Breast epithelium (tissue), 4 donors: ENCODE measurements around the gene TMEM178A. TPM values are rescaled to one million over a fixed set of nuclear protein-coding genes. Genes with fewer than 3 reads are reported as not detected.

ENCODE experiments used
- DNase-seq, 2 donors: peaks; one replicate each; pipeline ENCODE4 v3.0.0-alpha.2; 2019; ENCODE audit warnings: low spot score in 2 of 2
- H3K27ac ChIP-seq, 2 donors: fragments of 200-600 bp; sonication (generic) in 1 of 2; one replicate each; pipeline ENCODE4 v1.5.1; 2016 to 2019; ENCODE audit warnings: mild to moderate bottlenecking in 1 of 2
- H3K27me3 ChIP-seq, 2 donors: fragments of 200-600 bp; sonication (generic) in 1 of 2; one replicate each; pipeline versions ENCODE4 v1.5.1 to v1.6.0; 2017 to 2019; ENCODE audit warnings: control low read depth in 1 of 2, mild to moderate bottlenecking in 1 of 2
- H3K36me3 ChIP-seq: fragments of 200-600 bp; one replicate; pipeline ENCODE4 v1.5.1; 2019
- H3K4me1 ChIP-seq, 2 donors: fragments of 200-600 bp; sonication (generic); one replicate each; pipeline ENCODE4 v1.5.1; 2016 to 2019; ENCODE audit warnings: control low read depth in 1 of 2
- H3K4me3 ChIP-seq, 3 donors: fragments of 200-600 bp; sonication (generic); 1 replicate in 2 of 3; 2 replicates in 1 of 3; pipeline ENCODE4 v1.5.1; 2016 to 2019; ENCODE audit warnings: mild to moderate bottlenecking in 3 of 3, moderate library complexity in 2 of 3
- H3K9me3 ChIP-seq, 2 donors: fragments of 200-600 bp; sonication (generic) in 1 of 2; one replicate each; pipeline ENCODE4 v1.5.1; 2016 to 2019; ENCODE audit warnings: control low read depth in 1 of 2
- POLR2A ChIP-seq: fragments of 450-650 bp; IDR thresholded peaks from one replicate; pipeline ENCODE4 v1.6.1; 2016; ENCODE audit warnings: antibody characterized with exemption, mild to moderate bottlenecking, moderate library complexity
- POLR2AphosphoS5 ChIP-seq, 3 donors: sonication (generic); formaldehyde crosslinking; IDR thresholded peaks; one replicate each; pipeline ENCODE4 v1.6.1; 2017; ENCODE audit warnings: antibody characterized with exemption in 3 of 3
- intact Hi-C: fragments of 100-400 bp; cut with DNase I; formaldehyde crosslinking; loops from one replicate; pipeline ENCODE4 v1.15.1; 2023; ENCODE audit warnings: low total_unique reads
- total RNA-seq, 3 donors: library from RNA; depleted of rRNA; stranded (reverse); fragments of >200 nt; gene quantifications; one replicate each; pipeline ENCODE4 v1.1.0, GENCODE V29; 2016
- TF ChIP-seq, protein P1 (sequence below), 3 donors: fragments of 450-650 bp; IDR thresholded peaks; one replicate each; pipeline ENCODE4 v1.5.1; 2016 to 2017; ENCODE audit warnings: antibody characterized with exemption in 3 of 3, mild to moderate bottlenecking in 3 of 3, moderate library complexity in 3 of 3

Gene TMEM178A
- total RNA-seq, 3 donors from 2014 or later: 1.9 to 9.4 (median 3.6) TPM

DNA sequence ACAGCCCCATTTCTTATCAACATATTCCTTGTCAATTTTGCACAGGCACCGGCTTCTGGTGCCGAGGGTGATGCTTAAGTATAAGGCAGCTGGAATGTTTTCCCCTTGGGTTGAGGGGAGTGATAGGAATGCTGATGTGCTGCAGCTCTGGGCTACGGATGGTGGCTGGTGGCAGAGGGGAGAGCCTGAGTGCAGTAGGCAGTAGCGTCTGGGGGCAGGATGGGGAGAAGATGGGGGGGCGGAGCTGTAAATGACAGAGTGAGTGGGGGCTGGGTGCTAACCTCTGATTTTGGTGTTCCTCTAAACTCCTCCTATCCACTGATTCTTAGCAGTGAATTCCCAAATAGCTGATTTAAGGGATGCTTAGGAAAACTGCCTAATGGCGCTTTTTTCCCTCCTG is 20.7 kb downstream of the TMEM178A start:
- Histone ChIP-seq H3K27me3 (no peaks in the 10 kb centered on the region), H3K36me3 (no peaks in the 10 kb centered on the region), H3K4me1 (no peaks in the 10 kb centered on the region), H3K27ac (no peak overlapping the region), H3K9me3 (peaks cover 0 to 14% of the 10 kb centered on the region in 2 donors), H3K4me3 (no peak overlapping the region)
- TF ChIP-seq POLR2AphosphoS5 (IDR thresholded peaks at IDR 0.05): no peak
- TF ChIP-seq, protein P1, sequence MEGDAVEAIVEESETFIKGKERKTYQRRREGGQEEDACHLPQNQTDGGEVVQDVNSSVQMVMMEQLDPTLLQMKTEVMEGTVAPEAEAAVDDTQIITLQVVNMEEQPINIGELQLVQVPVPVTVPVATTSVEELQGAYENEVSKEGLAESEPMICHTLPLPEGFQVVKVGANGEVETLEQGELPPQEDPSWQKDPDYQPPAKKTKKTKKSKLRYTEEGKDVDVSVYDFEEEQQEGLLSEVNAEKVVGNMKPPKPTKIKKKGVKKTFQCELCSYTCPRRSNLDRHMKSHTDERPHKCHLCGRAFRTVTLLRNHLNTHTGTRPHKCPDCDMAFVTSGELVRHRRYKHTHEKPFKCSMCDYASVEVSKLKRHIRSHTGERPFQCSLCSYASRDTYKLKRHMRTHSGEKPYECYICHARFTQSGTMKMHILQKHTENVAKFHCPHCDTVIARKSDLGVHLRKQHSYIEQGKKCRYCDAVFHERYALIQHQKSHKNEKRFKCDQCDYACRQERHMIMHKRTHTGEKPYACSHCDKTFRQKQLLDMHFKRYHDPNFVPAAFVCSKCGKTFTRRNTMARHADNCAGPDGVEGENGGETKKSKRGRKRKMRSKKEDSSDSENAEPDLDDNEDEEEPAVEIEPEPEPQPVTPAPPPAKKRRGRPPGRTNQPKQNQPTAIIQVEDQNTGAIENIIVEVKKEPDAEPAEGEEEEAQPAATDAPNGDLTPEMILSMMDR (IDR thresholded peaks at IDR 0.05): no peak
- TF ChIP-seq POLR2A: no peak
- intact Hi-C loops: no loop called here
- DNase-seq: no peak

GRCh38 chr2:39688181-39688580 is 22.5 kb downstream of the TMEM178A start:
- intact Hi-C loops: no loop called here
- Histone ChIP-seq H3K27ac (no peak overlapping the region), H3K36me3 (no peaks in the 10 kb centered on the region), H3K27me3 (no peaks in the 10 kb centered on the region), H3K4me1 (no peaks in the 10 kb centered on the region), H3K4me3 (no peak overlapping the region), H3K9me3 (peaks cover 0 to 14% of the 10 kb centered on the region in 2 donors)
- TF ChIP-seq, protein P1 (IDR thresholded peaks at IDR 0.05): no peak
- TF ChIP-seq POLR2A (no peak), POLR2AphosphoS5 (IDR thresholded peaks at IDR 0.05) (no peak)
- DNase-seq: no peak

- Histone ChIP-seq H3K27me3 (no peaks in the 10 kb centered on the region), H3K27ac (no peak overlapping the region), H3K4me1 (no peaks in the 10 kb centered on the region), H3K9me3 (peaks cover 0 to 14% of the 10 kb centered on the region in 2 donors), H3K36me3 (no peaks in the 10 kb centered on the region), H3K4me3 (no peak overlapping the region)
- no peak for TF ChIP-seq POLR2A
- no peak for TF ChIP-seq POLR2AphosphoS5 (IDR thresholded peaks at IDR 0.05)
- TF ChIP-seq, protein P1 (IDR thresholded peaks at IDR 0.05): no peak
- intact Hi-C loops: no loop called here
- DNase-seq: no peak
Measured at GRCh38 chr2:39689272-39689841, 23.6 kb downstream of the TMEM178A start.

- intact Hi-C loops: no loop called here
Measured at GRCh38 chr2:39689876-39690275, 24.2 kb downstream of the TMEM178A start.

GRCh38 chr2:39693245-39693644 is 27.5 kb downstream of the TMEM178A start:
- DNase-seq: no peak
- no peak overlapping the region for H3K4me3 ChIP-seq
- H3K36me3 ChIP-seq: no peaks in the 10 kb centered on the region
- H3K9me3 ChIP-seq: peaks cover 0 to 14% of the 10 kb centered on the region in 2 donors
- H3K4me1 ChIP-seq: no peaks in the 10 kb centered on the region
- TF ChIP-seq POLR2AphosphoS5 (IDR thresholded peaks at IDR 0.05) (no peak), POLR2A (no peak)
- TF ChIP-seq, protein P1 (IDR thresholded peaks at IDR 0.05): no peak
- intact Hi-C loops: no loop called here
- H3K27me3 ChIP-seq: no peaks in the 10 kb centered on the region
- no peak overlapping the region for H3K27ac ChIP-seq

More at GRCh38 chr2:39689876-39690275, 24.2 kb downstream of the TMEM178A start:
- Histone ChIP-seq H3K4me1 (no peaks in the 10 kb centered on the region), H3K36me3 (no peaks in the 10 kb centered on the region), H3K9me3 (peaks cover 0 to 14% of the 10 kb centered on the region in 2 donors), H3K27ac (no peak overlapping the region), H3K27me3 (no peaks in the 10 kb centered on the region), H3K4me3 (no peak overlapping the region)
- no peak for DNase-seq
- TF ChIP-seq, protein P1 (IDR thresholded peaks at IDR 0.05): no peak
- TF ChIP-seq POLR2AphosphoS5 (IDR thresholded peaks at IDR 0.05) (no peak), POLR2A (no peak)
